HL-60 (cell line): Measurements from ENCODE around the gene FMOD.

Experiments used
- CTCF ChIP-seq: IDR thresholded peaks from one replicate; pipeline ENCODE4 v1.5.1; 2011; ENCODE audit warnings: low read length, control low read depth, inconsistent platforms; ENCODE audit not compliant: insufficient read depth
- GABPA ChIP-seq: IDR thresholded peaks from 2 replicates; pipeline ENCODE4 v1.6.1; 2012; ENCODE audit warnings: low read depth
- POLR2AphosphoS5 ChIP-seq: IDR thresholded peaks from 2 replicates; pipeline ENCODE4 v1.6.1; 2012; ENCODE audit warnings: low read depth
- REST ChIP-seq: IDR thresholded peaks from 2 replicates; pipeline ENCODE4 v1.6.1; 2012; ENCODE audit warnings: low read depth; ENCODE audit not compliant: insufficient replicate concordance
- SPI1 ChIP-seq: IDR thresholded peaks from 2 replicates; pipeline ENCODE4 v1.6.1; 2012; ENCODE audit warnings: low read depth, mild to moderate bottlenecking, borderline replicate concordance

- no peak for TF ChIP-seq CTCF
- TF ChIP-seq REST = no peak
- no peak for TF ChIP-seq GABPA
- TF ChIP-seq POLR2AphosphoS5 = no peak
- TF ChIP-seq SPI1 = no peak
These were observed 6.8 kb downstream of the FMOD start for GRCh38 chr1:203343956-203344754.
